K562 (cell line): Measurements from ENCODE around the gene NKIRAS2.
A peak's percentile ranks its signal among the peaks of the same experiment; 100 is the strongest.

ENCODE experiments used
- MAFF ChIP-seq: IDR thresholded peaks from 2 replicates; pipeline ENCODE4 v1.6.1; 2012; ENCODE audit warnings: low read length, improper control_type of control experiment
- MEF2A ChIP-seq: IDR thresholded peaks from 2 replicates; pipeline ENCODE4 v1.6.1; 2011; ENCODE audit warnings: low read depth, mild to moderate bottlenecking, low read length, moderate library complexity; ENCODE audit not compliant: control insufficient read depth
- NFE2L1 ChIP-seq: fragments of 450-650 bp; IDR thresholded peaks from 2 replicates; pipeline ENCODE4 v1.6.1; 2016; ENCODE audit warnings: missing genetic modification characterization, low read depth, mild to moderate bottlenecking, missing compliant biosample characterization, moderate library complexity, borderline replicate concordance
- RBM22 ChIP-seq: fragments of 200-400 bp; formaldehyde crosslinking; IDR thresholded peaks from 2 replicates; pipeline ENCODE4 v1.6.1; 2018; ENCODE audit warnings: low read length, low read depth; ENCODE audit not compliant: poor library complexity, severe bottlenecking
- TF ChIP-seq, protein P1 (sequence below): sonication (generic); formaldehyde crosslinking; IDR thresholded peaks from 2 replicates; pipeline ENCODE4 v1.8.1; 2023; ENCODE audit warnings: mild to moderate bottlenecking, missing genetic modification reagents

DNA sequence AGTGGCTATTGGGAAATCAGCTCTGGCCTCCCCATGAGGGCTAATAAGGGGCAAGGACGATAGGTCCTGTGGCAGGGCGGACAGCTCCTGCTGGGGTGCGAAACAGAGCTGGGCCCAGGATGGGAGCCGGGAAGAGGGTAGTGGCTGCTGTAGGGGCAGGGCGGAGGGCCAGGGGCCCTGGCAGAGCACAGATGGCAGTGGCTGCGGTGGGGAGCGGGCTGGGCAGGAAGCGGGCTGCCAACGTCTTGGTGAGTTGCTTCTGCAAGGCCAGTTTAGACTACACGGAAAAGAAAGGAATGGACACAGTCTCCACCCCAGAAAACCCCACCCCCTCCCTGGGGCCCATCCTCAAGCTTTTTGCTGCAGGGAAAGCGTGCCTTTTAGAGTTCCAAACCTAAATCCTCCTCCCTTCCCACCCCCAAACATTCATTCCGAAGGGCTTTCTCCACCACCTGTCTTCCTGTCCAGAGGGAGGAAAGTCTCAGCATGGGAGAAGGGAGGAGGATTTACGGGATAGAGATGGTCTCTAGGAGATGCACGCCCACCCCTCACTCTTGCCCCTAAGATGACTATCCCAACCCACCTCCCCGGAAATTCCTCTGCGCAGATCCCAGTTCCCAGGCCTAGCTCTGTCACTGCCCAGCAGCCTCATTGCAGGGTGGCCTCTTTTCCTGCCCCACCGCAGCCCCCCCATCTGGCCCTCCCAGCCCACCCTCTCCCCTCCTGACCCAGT is 7.1 kb downstream of the NKIRAS2 start:
- TF ChIP-seq MAFF, result no peak
- TF ChIP-seq, protein P1, sequence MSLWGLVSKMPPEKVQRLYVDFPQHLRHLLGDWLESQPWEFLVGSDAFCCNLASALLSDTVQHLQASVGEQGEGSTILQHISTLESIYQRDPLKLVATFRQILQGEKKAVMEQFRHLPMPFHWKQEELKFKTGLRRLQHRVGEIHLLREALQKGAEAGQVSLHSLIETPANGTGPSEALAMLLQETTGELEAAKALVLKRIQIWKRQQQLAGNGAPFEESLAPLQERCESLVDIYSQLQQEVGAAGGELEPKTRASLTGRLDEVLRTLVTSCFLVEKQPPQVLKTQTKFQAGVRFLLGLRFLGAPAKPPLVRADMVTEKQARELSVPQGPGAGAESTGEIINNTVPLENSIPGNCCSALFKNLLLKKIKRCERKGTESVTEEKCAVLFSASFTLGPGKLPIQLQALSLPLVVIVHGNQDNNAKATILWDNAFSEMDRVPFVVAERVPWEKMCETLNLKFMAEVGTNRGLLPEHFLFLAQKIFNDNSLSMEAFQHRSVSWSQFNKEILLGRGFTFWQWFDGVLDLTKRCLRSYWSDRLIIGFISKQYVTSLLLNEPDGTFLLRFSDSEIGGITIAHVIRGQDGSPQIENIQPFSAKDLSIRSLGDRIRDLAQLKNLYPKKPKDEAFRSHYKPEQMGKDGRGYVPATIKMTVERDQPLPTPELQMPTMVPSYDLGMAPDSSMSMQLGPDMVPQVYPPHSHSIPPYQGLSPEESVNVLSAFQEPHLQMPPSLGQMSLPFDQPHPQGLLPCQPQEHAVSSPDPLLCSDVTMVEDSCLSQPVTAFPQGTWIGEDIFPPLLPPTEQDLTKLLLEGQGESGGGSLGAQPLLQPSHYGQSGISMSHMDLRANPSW (CRISPR knock-in tag), result no peak
- TF ChIP-seq RBM22, result peak; percentile 50
- no peak for TF ChIP-seq NFE2L1 (tag)
- no peak for TF ChIP-seq MEF2A
